Activated CD8-positive, alpha-beta memory T cell treated with anti-CD3 and anti-CD28 coated beads, Interleukin-2, amount 50 U/mL, for 4 hours (primary cell): Measurements from ENCODE around the gene PLEK.
"Not testable (repeated sequence)": the region's sequence is repeated elsewhere in the genome, so short reads cannot be mapped to it uniquely, and the experiment has no call there.

Source experiments
- DNase-seq: peaks from one replicate; pipeline ENCODE4 v3.0.0-alpha.2; 2020

Gene PLEK

DNA sequence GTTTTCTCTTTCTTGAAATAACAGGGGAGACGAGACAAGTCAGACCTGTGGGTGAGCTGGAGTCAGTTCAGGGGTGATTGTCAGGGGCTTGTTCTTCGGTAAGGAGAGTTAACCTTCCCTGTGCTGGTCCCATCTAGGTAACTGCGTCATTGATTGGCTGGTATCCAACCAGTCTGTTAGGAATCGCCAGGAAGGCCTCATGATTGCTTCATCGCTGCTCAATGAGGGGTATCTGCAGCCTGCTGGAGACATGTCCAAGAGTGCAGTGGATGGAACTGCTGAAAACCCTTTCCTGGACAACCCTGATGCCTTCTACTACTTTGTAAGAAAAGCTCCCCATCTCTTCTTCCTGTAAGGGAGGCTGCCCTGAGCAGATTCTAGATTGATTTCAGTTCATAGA lies 21.3 kb downstream of the PLEK start:
- DNase-seq, result no peak

DNA sequence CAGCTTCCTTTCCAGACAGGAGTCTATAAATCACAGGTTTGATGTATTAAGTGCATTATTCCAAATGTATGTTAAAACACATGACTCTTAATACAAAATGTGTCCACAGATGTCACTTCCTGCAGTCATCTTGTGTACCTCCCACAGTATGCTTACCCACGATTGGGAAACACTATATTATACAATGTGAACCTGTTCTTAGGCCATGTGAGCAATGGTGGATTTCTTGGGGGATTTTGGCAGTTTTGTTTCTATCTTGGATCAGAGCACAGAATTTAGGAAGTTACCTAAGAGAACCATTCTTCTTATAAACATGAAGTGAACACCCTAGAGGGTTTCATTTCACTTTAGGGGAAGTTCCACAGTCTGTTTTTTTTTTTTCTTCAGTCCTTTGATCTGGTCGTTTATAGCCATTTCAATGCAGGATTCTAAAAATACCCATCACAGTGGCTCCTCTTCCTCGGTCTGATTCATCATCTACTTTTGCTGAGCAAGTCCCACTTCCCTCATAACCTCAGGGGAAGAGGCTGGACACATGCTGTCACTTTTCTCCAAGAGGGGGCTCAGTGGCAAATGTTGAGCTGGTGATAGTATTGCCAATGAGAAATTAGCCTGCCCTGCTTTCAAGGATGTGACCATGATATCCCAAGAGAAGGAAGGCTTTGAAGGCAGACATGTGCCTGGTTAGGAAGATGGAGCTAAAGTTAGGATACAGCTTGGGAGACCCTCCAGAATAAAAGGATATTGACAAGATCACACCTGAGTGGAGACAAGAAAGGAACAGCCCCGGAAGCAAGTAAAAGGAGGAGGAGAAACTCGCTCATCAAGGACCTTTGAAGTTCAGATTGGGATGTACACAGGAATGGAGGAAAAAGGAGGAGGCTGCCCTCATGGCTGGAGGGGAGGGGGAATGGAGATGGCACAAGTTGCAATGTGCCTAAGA lies 22.6 kb downstream of the PLEK start:
- DNase-seq, result no peak

DNA sequence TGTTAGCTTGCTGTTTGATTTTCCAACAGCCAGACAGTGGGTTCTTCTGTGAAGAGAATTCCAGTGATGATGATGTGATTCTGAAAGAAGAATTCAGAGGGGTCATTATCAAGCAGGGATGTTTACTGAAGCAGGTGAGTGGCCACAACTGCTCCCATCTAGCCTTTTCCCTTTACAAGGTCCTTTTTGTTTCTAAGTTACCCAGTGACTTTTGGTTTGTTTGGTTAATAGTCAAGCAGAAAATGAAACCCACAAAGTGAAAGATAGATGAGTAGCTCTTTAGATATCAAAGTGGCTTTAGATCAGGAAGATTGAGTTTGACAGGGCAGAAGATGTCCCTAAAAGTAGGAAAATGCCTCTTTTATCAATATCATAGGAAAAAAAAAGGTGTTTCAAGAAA lies 23.3 kb downstream of the PLEK start:
- DNase-seq, result no peak

DNA sequence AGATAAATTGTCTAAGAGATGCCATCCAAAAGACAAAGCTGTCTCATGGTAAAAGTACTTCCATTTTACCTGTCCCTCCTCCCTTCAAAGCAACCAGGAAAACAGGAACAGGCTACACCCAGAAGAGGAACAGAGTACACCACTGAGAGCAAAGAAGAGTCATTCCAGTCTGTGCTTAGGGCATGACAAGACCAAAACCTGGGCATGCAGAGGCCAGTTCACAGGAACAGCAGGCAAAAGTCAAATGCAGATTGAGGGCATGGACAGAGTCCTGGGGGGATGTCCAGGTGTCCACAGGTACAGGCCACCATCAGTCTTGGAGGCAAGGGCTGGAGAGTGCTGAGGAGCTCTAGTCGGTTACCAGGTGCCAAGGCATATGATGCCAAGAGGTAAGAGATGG lies 23.7 kb downstream of the PLEK start:
- no peak for DNase-seq

DNA sequence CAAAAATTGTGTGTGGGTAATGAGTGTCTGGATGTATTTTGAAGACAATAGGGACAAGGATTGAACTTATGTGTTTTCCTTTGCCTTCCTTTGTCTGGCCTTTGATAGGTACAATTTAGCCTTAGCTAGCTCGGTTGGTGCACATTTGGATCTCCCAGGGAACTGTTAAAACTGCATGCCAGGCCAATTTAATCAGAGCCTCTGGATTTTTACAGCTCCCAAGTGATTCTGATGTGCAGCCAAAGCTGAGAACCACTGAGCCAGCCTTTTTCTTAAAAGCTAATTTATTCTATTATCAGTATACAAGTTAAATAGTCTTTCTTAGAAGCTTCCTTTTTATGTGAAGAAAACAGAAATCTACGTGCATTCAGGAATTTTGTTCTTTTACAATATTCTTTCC lies 25.0 kb downstream of the PLEK start:
- DNase-seq, result no peak

DNA sequence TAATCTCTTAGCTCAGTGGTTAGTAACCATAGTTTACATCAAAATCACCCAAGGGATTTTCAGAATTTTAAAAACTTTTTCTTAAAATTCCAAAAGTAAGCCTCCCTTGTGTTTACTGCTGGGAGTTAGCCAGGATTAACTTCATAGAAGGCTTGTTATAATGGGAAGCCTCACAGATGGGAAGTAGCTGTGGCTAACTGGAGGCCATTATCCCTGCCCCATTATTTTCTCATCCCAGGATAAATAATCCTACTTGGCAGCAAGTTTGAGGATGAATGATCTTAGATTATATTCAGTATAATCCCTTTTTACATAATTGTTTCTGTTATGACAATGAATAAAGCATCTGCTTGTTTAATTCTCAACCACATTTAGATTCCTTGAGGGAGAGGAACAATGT lies 25.5 kb downstream of the PLEK start:
- no peak for DNase-seq

DNA sequence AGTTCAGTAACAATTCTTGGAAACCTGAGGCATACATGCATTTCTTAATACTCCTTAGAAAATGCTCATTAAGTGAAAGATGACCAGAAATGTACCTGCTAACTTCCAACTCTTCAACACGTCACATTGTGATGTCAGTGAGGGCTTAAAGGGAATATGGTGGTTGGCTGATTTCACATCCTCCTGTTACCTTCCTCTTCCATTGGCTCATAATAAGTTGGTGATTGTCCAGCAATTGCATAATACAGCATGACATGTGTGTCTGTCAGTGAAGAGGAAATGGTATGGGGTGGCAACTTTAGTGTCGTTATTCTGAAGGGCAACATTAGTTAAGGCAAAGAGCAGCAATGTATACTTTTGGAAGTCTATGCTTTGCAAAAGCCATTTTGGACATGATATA lies 26.0 kb downstream of the PLEK start:
- no peak for DNase-seq

DNA sequence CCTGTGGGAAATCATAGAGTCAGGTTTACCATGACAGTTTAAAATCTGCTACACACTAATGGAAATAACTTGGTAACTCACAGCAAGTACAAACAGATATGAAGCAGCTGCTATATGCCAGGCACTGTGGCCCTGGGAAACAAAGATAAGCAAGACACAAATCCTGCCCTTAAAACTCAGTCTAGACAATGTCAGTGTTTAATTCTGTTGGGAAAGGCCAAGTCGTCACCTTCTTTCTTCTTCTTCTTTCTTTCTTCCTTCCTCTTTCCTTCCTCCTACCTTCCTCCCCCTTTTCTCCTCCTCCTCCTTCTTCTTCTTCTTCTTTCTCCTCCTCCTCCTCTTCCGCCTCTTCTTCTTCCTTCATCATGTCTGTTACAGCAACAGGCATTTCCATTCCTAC lies 26.8 kb downstream of the PLEK start:
- no peak for DNase-seq

DNA sequence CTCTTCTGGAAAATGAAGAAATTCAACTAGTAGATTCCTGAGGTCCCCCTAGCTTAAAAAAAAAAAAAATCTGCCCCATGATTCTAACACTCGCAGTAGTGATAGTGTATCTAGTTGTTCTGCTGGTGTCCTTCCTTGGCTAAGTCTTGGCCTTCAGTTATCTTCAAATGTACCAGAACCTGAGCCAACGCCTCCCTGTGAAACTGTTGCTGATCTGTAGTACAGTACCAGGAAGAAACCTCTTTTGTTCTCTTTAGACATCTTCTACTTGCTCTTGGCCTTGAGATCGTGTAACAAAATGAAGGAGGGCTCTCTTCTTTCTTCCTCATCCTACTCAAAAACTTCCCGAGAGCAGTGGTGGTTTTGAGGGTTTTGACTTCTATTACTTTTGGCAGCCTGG lies 31.0 kb downstream of the PLEK start:
- DNase-seq, result no peak

DNA sequence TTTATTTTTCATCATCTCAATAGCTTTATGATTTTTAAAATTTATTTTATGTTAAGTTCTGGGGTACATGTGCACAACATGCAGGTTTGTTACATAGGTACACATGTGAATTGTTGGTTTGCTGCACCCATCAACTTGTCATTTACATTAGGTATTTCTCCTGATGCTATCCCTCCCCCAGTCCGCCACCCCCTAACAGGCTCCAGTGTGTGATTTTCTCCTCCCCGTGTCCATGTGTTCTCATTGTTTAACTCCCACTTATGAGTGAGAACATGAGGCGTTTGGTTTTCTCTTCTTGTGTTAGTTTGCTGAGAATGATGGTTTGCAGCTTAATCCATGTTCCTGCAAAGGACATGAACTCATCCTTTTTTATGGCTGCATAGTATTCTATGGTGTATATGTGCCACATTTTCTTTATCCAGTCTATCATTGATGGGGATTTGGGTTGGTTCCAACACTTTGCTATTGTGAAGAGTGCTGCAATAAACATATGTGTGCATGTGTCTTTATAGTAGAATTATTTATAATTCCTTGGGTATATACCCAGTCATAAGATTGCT lies 32.7 kb downstream of the PLEK start:
- DNase-seq, result not testable (repeated sequence)

DNA sequence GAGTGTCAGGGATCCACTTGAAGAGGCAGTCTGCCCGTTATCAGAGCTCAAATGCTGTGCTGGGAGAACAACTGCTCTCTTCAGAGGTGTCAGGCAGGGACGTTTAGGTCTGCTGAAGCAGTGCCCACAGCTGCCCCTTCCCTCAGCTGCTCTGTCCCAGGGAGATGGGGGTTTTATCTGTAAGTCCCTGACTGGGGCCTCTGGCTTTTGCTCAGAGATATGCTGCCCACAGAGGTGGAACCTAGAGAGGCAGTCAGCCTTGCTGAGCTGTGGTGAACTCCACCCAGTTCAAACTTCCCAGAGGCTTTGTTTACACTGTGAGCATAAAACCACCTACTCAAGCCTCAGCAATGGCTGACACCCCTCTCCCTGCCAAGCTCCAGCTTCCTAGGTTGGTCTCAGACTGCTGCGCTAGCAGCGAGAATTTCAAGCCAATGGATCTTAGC lies 38.1 kb downstream of the PLEK start:
- DNase-seq, result no peak

DNA sequence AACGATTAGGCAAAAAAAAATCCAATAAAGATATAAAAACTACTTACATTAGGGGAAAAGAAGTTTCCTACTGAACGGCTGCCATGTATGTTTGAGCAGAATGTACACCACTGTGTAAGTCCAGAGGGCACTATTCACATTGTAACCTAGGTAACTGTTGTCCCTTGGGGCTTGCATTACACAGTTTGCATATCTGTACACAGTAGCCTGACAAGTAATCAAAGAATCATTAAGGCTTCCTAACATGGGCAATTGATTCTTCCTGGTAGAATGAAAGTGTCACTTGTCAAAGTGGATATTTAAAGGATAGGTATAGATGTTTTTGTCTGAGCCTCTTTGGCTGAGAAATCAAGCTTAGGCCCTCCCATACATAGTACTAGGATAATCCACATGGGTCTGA lies 39.1 kb downstream of the PLEK start:
- no peak for DNase-seq

DNA sequence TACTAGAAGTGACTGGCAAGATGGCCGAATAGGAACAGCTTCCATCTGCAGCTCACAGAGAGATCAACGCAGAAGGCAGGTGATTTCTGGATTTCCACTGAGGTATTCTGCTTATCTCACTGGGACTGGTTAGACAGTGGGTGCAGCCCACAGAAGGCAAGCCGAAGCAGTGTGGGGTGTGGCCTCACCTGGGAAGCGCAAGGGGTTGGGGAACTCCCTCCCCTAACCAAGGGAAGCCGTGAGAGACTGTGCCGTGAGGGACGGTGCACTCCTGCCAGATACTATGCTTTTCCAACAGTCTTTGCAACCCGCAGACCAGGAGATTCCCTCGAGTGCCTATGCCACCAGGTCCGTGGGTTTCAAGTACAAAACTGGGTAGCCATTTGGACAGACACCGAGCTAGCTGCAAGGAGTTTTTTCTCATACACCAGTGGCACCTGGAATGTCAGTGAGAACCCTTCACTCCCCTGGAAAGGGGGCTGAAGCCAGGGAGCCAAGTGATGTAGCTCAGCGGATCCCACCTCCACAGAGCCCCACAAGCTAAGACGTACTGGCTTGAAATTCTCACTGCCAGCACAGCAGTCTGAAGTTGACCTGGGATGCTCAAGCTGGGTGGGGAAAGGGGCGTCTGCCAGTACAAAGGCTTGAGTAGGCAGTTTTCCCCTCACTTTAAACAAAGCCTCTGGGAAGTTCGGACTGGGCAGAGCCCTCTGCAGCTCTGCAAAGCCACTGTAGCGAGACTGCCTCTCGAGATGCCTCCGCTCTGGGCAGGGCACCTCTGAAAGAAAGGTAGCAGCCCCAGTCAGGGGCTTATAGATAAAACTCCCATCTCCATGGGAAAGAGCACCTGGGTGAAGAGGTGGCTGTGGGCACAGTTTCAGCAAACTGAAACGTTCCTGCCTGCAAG lies 40.1 kb downstream of the PLEK start:
- DNase-seq, result no peak

DNA sequence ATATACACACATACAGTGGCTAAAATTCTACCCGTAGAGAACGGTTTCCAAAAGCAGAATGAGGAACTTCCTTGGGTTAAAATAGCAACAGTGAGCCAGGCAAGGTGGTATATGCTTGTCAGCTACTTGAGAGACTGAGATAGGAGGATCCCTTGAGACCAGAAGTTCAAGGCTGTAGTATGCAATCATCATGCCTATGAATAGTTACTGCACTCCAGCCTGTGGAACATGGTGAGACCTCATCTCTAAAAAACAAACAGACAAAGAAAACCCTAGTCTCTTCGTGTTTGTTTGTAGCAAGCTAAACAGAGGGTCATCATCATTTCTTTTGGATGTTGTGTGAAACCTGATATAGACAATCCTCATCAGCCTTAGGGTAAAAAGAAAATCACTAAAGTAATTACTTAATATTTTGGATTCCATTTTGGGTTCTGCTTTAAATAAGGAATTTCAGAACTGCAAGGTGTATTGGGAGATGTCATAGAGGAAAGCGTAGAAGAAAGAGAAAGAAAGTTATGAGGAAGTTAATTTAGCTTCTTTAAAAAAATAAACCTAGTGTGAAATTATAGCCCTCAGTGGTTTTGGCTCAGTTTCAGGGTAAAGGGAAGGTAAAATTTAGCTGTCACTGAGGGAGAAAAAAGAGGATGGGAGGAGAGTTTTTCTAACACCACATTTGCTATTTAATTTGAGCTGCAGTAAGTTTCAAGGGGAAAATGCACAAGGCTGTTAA lies 46.5 kb downstream of the PLEK start:
- DNase-seq, result no peak

DNA sequence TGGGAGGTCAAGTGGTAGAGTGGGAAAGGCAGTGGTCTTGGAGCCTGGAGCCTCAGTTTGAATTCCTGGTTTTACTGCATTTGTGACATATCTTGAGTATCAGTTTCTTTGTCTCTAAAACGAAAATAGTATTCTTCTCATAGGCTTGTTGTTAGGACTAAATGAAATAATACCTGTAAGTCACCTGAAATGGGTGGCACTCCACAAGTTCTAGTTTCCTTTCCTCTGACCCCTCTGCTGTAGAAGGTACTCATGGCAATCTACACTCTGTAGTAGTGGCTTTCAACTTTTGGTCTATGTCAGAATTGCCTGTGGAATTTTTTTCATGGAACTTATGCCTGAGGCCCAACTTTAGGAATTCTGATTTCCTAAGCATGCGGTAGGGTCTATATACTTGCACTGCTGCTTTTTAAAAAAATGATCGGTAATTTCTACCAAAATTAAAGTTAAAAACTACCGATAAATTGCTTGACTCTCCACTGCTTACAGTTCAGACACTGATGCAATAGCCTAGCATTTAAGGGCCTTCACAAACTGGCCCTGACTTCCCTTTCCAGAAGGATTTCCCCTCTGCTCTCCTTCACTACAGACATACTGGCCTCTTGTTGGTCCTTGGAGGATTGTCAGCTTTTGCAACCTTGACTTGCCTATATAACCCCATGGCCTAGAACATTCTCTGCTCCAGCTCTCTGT lies 47.2 kb downstream of the PLEK start:
- DNase-seq, result no peak

DNA sequence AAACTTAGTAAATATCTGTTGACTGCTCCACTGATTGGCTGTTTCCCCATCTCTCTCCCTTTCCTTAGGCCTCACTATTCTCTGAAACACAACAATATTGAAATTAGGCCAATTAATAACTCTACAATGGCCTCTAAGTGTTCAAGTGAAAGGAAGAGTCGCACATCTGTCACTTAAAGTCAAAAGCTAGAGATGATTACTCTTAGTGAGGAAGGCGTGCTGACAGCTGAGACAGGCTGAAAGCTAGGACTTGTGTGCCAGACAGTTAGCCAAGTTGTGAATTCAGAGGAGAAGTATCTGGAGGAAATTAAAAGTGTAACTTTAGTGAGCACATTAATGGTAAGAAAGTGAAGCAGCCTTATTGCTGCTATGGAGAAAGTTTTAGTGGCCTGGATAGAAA lies 48.4 kb downstream of the PLEK start:
- DNase-seq, result no peak

DNA sequence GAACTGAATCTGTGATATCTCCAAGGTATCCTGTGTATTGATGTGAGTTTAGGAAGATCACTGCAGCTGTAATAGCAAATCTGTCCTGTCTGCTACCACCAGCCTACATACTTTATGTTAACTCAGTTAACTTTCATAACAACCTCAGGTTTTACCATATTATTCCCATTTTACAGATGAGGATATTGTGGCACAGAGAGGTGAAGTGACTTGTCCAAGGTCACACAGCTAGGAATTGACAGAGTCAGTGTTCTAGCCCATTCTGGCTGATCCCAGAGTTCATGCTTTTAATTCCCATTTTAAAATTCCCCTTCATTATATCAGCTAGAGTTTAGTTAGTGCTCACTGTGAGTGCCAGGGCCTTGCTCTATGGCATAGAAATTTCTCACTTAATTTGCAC lies 49.4 kb downstream of the PLEK start:
- DNase-seq, result no peak

DNA sequence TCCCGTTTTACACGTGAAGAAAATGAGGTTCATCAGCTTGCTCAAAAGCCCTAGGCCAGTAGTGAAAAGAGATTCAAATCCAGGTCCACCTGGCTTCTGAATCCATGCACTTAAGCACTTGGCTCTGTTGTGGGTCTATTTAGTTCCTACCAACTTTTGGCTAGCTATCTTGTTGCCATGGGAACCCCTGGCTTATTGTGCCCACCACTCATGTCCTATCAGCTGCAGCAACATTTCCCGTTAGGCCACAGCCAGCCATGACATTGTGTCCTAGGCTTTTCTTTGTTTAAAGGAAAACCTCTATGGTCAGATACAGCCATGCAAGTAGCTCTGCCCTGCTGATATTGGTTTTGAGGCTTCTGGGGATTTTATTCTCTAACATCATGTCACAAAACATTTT lies 49.8 kb downstream of the PLEK start:
- DNase-seq, result no peak

DNA sequence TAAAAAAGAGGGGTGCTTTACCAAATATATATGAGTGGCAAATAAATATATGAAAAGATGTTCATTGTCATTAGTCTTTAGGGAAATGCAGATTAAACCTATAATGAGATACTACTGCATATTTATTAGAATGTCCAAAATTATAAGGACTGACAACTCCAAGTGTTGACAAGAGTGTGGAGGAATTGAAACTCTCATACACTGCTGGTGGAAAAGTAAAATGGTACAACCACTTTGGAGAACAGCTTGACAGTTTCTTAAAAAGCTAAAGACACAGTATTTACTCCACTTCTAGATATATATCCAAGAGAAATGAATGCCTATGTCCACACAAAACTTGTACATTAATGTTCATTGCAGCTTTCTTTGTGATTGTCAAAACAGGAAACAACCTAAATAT lies 50.4 kb downstream of the PLEK start:
- DNase-seq, result no peak

DNA sequence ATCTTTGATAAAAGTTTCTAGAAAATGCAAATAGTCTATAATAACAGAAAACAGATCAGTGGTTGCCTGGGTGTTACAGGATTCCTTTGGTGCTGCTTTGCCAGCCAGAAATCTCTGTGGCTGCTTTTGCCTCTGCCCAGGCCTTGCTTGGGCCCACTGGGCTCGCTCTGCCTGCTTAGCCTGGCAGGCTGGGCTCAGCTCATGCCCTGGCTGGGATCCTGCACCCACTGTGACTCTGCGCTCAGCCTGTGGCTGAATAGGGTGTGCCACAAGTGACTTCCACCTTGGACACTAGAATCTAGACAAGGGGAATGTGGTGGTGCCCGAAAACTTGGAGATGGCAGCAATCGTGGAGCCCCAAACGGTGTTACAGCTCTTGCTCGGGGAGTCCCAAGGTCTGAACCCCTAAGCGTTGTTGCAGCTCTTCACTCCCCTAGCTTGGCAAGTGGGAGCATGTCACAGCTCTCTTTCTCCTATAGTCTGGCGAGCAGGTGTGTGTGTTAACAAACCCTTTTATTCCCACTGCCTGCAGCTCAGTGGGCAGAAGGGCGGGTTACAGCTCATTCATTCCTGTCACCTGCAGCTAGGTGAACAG lies 51.1 kb downstream of the PLEK start:
- no peak for DNase-seq

DNA sequence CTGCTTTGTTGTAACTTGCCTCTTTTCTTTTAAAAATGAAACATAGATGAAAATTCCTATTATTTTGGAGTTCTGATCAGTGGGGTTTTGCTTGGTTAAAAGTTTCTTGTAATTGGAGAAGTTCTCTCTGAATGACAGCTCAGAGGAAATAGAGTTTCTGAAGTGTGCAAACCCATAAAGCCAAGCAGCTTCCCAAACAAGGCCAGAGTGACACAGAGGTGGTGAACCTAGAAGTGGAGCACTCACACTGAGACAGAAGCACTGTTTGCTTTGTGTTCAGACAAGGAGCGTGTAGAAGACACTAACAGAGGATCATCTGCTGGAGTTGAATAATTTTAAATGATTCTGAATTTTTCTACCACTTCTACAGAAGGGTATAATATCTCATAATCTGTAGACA lies 52.8 kb downstream of the PLEK start:
- DNase-seq, result no peak

DNA sequence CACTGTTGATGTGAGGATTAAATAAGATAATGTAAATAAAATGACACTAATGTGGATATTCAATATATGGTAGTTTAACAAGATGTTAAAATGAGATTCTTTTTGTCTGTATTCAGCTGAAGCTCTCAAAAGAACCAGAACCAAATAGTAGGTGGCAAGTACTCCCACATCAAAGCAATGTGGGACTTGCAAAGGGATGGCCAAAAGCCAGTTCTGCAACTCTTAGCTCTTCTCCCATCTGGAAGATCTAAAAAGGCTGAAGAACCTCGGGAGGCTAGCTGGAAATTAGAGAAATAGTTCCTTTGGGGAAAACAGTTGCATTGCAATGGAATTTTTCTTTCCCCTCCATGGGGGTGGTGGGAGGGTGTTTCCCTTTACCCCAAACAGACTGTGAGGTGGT lies 53.3 kb downstream of the PLEK start:
- DNase-seq, result no peak
